DND-41 (cell line): ENCODE measurements around the gene TMEM151B.

Source experiments
- EZH2 ChIP-seq: IDR thresholded peaks from 3 replicates; pipeline ENCODE4 v1.6.1; 2012; ENCODE audit warnings: borderline replicate concordance, low read depth, mild to moderate bottlenecking, moderate library complexity, low read length, inconsistent platforms; ENCODE audit not compliant: severe bottlenecking
- TF ChIP-seq, protein P1 (sequence below): IDR thresholded peaks from 2 replicates; pipeline ENCODE4 v1.5.1; 2012; ENCODE audit warnings: borderline replicate concordance, low read length, moderate library complexity, mild to moderate bottlenecking; ENCODE audit not compliant: poor library complexity, severe bottlenecking; ENCODE audit errors: extremely low read depth

DNA sequence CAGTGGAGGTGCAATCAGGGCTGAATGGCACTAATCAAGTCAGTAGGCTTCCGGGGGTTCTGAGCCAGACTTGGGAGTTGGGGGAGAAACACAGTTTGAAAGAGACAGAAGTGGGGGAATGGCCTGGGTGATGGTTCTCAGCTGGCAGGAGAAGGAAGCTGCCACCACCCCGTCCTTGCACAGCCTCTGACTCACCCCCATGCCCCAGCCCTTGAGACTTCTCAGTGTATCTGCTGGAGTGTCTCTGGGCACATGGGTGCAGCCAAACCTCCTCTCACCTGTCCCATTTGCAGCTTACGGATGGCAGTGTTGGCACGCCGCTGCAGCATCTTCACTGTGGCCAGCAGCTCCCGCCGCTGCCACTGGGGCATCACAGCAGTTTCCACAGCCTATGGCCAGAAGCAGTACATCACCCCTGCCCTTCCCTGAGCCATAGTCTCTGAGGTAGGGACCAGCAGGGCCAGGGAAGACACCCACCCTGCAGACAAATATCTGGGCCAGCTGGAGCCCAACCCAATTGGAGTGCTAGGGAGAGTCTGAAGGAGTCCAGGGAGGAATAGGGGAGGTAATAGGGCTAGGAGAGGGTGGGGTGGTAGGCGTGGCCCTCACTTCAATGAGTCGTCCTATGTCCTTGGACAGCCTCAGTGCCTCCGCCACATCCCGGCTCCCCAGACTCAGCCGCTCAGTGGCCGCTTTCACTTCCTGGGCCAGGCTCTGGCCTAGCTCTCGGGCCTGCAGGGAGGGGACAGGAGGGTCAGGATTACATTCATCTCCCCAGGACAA lies 31.7 kb downstream of the TMEM151B start:
- TF ChIP-seq, protein P1, sequence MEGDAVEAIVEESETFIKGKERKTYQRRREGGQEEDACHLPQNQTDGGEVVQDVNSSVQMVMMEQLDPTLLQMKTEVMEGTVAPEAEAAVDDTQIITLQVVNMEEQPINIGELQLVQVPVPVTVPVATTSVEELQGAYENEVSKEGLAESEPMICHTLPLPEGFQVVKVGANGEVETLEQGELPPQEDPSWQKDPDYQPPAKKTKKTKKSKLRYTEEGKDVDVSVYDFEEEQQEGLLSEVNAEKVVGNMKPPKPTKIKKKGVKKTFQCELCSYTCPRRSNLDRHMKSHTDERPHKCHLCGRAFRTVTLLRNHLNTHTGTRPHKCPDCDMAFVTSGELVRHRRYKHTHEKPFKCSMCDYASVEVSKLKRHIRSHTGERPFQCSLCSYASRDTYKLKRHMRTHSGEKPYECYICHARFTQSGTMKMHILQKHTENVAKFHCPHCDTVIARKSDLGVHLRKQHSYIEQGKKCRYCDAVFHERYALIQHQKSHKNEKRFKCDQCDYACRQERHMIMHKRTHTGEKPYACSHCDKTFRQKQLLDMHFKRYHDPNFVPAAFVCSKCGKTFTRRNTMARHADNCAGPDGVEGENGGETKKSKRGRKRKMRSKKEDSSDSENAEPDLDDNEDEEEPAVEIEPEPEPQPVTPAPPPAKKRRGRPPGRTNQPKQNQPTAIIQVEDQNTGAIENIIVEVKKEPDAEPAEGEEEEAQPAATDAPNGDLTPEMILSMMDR = no peak
- no peak for TF ChIP-seq EZH2
